Measurements from ENCODE around the gene ZNF101. TPM values are rescaled to one million over a fixed set of nuclear protein-coding genes. Genes with fewer than 3 reads are reported as not detected.

The ZNF101 gene
- total RNA-seq, 1 donor from 2014 or later, result 6.2 TPM

DNA sequence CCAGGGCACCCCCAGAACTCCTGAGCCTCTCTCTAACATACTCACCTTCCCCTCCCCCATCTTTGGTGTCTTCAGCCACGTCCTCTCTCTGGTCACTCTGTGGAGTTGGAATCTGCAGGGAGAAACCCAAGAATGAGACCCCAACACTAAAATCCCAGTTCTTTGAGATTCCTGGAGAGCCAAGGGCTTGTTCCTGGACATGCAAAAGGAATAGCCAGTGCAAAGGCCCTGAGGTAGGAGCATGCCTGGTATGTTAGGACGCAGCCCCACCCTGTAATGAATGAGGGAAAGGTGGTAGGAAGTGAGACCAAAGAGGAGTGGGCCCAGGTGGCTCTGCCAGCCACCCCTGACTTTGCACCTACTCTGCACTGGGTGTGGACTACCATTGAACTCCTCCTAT, 38.2 kb upstream of the ZNF101 start:
- TF ChIP-seq, protein P1, sequence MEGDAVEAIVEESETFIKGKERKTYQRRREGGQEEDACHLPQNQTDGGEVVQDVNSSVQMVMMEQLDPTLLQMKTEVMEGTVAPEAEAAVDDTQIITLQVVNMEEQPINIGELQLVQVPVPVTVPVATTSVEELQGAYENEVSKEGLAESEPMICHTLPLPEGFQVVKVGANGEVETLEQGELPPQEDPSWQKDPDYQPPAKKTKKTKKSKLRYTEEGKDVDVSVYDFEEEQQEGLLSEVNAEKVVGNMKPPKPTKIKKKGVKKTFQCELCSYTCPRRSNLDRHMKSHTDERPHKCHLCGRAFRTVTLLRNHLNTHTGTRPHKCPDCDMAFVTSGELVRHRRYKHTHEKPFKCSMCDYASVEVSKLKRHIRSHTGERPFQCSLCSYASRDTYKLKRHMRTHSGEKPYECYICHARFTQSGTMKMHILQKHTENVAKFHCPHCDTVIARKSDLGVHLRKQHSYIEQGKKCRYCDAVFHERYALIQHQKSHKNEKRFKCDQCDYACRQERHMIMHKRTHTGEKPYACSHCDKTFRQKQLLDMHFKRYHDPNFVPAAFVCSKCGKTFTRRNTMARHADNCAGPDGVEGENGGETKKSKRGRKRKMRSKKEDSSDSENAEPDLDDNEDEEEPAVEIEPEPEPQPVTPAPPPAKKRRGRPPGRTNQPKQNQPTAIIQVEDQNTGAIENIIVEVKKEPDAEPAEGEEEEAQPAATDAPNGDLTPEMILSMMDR (IDR thresholded peaks at IDR 0.05), result no peak
- Mint-ChIP-seq H3K27me3 (ENCODE audit: low read depth) (no peaks in the 10 kb centered on the region), H3K9me3 (ENCODE audit: low read depth) (no peaks in the 10 kb centered on the region), H3K4me3 (ENCODE audit: unreplicated experiment) (no peak overlapping the region), H3K36me3 (ENCODE audit: low read depth) (peaks cover 18% of the 10 kb centered on the region), H3K27ac (ENCODE audit: unreplicated experiment) (no peak overlapping the region), H3K4me1 (ENCODE audit: low read depth) (peaks cover 13% of the 10 kb centered on the region)
- no peak for DNase-seq (ENCODE audit: low spot score)

DNA sequence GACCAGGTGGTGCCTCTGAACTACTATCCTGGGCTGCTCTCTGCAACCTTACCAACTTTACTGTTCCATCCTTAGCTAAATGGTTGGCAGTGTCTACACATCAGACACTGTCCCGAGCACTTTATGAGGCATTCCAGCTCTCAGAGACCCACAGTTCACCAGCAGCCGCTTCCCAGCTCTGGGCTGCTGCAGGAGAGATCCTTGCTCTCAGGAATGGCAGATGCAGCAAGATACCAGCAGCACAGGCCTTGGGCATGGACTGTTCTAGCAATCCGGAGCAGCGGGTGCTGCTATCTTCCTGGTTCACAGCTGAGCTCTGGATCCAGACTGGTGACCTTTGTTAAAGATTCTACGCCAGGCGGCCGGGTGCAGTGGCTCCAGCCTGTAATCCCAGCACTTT, 37.3 kb upstream of the ZNF101 start:
- H3K27ac Mint-ChIP-seq (ENCODE audit: unreplicated experiment), result no peak overlapping the region
- peaks cover 22% of the 10 kb centered on the region for H3K36me3 Mint-ChIP-seq (ENCODE audit: low read depth)
- H3K4me3 Mint-ChIP-seq (ENCODE audit: unreplicated experiment), result no peak overlapping the region
- TF ChIP-seq, protein P1 (IDR thresholded peaks at IDR 0.05), result no peak
- H3K27me3 Mint-ChIP-seq (ENCODE audit: low read depth), result no peaks in the 10 kb centered on the region
- no peaks in the 10 kb centered on the region for H3K9me3 Mint-ChIP-seq (ENCODE audit: low read depth)
- DNase-seq (ENCODE audit: low spot score), result no peak
- peaks cover 13% of the 10 kb centered on the region for H3K4me1 Mint-ChIP-seq (ENCODE audit: low read depth)

DNA sequence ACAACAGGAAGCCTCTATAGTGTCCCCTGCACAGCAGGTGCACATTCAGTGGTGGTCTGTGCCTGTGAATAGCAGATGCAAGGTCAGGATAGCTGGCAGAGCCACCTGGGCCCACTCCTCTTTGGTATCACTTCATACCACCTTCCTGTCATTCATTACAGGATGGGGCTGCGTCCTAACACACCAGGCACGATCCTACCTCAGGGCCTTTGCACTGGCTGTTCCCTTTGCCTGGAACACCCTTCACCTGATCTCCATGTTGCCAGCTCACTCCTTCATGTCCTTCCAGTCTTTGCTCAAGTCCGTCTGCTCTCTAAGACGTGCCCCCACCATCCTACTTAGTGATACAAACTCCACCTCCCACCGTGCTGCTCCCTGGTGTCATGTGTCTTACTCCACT, 36.0 kb upstream of the ZNF101 start:
- H3K36me3 Mint-ChIP-seq (ENCODE audit: low read depth), result peaks cover 22% of the 10 kb centered on the region
- DNase-seq (ENCODE audit: low spot score), result no peak
- H3K27ac Mint-ChIP-seq (ENCODE audit: unreplicated experiment), result no peak overlapping the region
- no peaks in the 10 kb centered on the region for H3K9me3 Mint-ChIP-seq (ENCODE audit: low read depth)
- no peaks in the 10 kb centered on the region for H3K27me3 Mint-ChIP-seq (ENCODE audit: low read depth)
- peaks cover 7% of the 10 kb centered on the region for H3K4me1 Mint-ChIP-seq (ENCODE audit: low read depth)
- H3K4me3 Mint-ChIP-seq (ENCODE audit: unreplicated experiment), result no peak overlapping the region
- TF ChIP-seq, protein P1 (IDR thresholded peaks at IDR 0.05), result no peak

DNA sequence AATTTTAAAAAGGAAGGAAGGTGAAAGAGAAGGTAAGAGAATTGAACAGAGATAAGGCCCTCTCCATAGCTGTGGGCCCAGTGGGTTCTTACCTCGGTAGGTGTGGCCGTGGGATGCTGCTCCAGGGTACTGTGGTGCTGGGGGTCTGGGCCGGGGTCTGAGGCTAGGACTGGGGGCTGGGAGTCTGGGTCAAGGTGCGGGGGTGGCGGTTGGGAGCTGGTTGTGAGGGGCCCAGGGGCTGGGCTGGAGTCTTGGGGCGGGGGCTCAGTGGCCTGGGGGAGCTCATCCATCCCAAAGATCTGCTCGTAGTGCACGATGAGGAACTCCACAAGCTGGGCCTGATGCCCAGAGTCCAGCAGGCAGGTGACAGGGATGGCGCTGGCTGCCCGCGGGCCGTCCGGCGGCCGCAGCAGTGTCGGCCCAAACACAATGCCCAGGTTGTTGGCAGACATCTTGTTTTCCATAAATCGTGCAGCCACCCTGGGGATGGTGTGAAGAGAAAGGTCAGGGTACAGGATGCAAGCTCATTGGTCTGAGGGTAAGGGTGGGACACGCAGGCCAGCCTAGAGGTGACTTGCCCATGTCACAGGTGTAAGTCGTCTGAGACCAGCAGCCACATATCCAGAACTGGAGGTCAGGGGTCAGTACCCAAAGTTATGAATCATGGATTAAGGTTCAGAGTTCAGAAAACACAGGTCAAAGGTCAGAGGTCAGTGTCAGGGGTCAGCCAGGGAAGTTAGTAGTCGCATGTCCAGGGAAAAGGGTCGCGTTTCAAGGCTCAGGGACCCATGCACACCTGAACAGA, 34.7 kb upstream of the ZNF101 start:
- Mint-ChIP-seq H3K27ac (ENCODE audit: unreplicated experiment) (no peak overlapping the region), H3K4me1 (ENCODE audit: low read depth) (peaks cover under 1% of the 10 kb centered on the region), H3K36me3 (ENCODE audit: low read depth) (peaks cover 22% of the 10 kb centered on the region), H3K4me3 (ENCODE audit: unreplicated experiment) (no peak overlapping the region), H3K27me3 (ENCODE audit: low read depth) (no peaks in the 10 kb centered on the region), H3K9me3 (ENCODE audit: low read depth) (no peaks in the 10 kb centered on the region)
- TF ChIP-seq, protein P1 (IDR thresholded peaks at IDR 0.05), result no peak
- no peak for DNase-seq (ENCODE audit: low spot score)

DNA sequence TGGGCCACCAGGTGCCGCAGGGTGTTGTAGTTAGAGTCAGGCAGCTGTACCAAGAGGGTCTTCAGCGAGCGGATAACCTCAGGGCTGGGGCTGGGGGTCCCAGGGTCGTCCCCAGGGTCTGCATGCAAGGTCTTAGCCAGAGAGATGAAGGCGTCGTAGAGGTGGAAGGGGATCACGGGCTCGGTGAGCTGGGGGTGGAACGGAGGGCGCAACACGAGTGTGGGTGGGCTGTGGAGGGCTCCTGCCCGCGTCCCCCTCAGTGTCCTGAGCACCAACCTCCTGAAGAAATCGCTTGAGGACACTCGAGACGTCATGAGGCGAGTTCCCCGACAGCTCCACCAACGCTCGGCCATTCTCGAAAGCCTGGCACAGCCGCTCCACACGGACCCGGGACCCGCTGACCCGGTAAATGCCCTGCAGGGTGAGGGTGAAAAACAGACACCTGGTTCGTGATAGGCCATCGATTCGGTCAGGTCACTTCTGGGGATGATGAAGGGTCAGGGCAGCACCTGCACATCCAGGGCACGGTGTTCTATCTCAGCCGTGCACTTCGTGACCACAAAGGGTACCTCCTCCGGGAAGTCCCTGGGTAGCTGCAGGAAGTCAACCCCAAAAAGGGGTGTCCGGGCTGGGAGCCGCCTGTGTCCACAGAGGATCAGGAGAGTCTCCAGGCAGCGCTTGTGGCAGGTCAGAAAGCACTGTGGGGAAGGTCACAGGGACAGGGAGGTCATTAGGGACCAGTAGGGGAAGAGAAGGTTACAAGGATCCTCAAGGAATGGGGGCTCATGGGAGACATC, 33.9 kb upstream of the ZNF101 start:
- no peak overlapping the region for H3K4me3 Mint-ChIP-seq (ENCODE audit: unreplicated experiment)

More for the DNA sequence above, 33.9 kb upstream of the ZNF101 start:
- no peaks in the 10 kb centered on the region for H3K27me3 Mint-ChIP-seq (ENCODE audit: low read depth)
- no peak overlapping the region for H3K27ac Mint-ChIP-seq (ENCODE audit: unreplicated experiment)
- TF ChIP-seq, protein P1 (IDR thresholded peaks at IDR 0.05), result no peak
- no peaks in the 10 kb centered on the region for H3K9me3 Mint-ChIP-seq (ENCODE audit: low read depth)
- no peaks in the 10 kb centered on the region for H3K4me1 Mint-ChIP-seq (ENCODE audit: low read depth)
- H3K36me3 Mint-ChIP-seq (ENCODE audit: low read depth), result peaks cover 22% of the 10 kb centered on the region
- no peak for DNase-seq (ENCODE audit: low spot score)

Data from chondrocyte (in vitro differentiated cells).